H1 (cell line): ENCODE measurements around the gene F13B.

Experiments
- CTCF ChIP-seq, 3 experiments: IDR thresholded peaks; 1 replicate in 2 of 3; 2 replicates in 1 of 3; pipeline versions ENCODE4 v1.5.1 to v1.6.1; 2011; ENCODE audit warnings: low read length in 3 of 3, mild to moderate bottlenecking in 3 of 3, inconsistent platforms in 2 of 3, low read depth in 1 of 3, moderate library complexity in 1 of 3; ENCODE audit not compliant: insufficient read depth in 1 of 3; ENCODE audit errors: control extremely low read depth in 1 of 3
- POLR2A ChIP-seq, 2 experiments: IDR thresholded peaks; 1 replicate in 1 of 2; 2 replicates in 1 of 2; pipeline ENCODE4 v1.6.1; 2011; ENCODE audit warnings: low read depth in 2 of 2, low read length in 2 of 2, mild to moderate bottlenecking in 2 of 2; ENCODE audit errors: control extremely low read depth in 1 of 2

DNA sequence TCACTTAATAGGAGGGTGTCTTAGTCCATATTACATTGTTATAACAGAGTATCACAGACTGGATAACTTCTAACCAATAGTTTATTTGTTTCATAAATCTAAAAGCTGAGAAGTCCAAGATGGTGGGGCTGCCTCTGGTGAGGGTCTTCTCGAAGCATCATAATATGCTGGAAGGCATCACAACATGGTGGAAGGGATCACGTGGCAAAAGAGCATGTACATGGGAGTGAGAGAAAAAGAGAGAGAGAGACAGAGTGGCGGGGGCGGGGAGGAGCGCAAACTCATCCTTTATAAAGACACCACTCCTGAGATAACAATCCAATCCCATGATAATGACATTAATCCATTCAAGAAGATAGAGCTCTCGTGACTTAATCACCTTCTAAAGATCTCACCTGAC, 58.2 kb downstream of the F13B start:
- TF ChIP-seq CTCF (IDR thresholded peaks at IDR 0.05; ENCODE audit: control extremely low read depth in 1 of 3, insufficient read depth in 1 of 3, low read depth in 1 of 3, low read length in 3 of 3), result no peak
- no peak for TF ChIP-seq POLR2A (IDR thresholded peaks at IDR 0.05; ENCODE audit: control extremely low read depth in 1 of 2, low read depth in 2 of 2, low read length in 2 of 2)
